22Rv1 (cell line): Measurements from ENCODE around the gene UXT.

Experiments used
- H3K27ac ChIP-seq: fragments of 450-650 bp; 2 replicates; pipeline ENCODE4 v1.5.1; 2017
- ZFX ChIP-seq: fragments of 450-650 bp; IDR thresholded peaks from 2 replicates; pipeline ENCODE4 v1.6.1; 2017; ENCODE audit warnings: antibody characterized with exemption, borderline replicate concordance
- TF ChIP-seq, protein P1 (sequence below): fragments of 450-650 bp; IDR thresholded peaks from 2 replicates; pipeline ENCODE4 v1.5.1; 2017; ENCODE audit warnings: mild to moderate bottlenecking

The UXT gene, protein sequence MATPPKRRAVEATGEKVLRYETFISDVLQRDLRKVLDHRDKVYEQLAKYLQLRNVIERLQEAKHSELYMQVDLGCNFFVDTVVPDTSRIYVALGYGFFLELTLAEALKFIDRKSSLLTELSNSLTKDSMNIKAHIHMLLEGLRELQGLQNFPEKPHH

DNA sequence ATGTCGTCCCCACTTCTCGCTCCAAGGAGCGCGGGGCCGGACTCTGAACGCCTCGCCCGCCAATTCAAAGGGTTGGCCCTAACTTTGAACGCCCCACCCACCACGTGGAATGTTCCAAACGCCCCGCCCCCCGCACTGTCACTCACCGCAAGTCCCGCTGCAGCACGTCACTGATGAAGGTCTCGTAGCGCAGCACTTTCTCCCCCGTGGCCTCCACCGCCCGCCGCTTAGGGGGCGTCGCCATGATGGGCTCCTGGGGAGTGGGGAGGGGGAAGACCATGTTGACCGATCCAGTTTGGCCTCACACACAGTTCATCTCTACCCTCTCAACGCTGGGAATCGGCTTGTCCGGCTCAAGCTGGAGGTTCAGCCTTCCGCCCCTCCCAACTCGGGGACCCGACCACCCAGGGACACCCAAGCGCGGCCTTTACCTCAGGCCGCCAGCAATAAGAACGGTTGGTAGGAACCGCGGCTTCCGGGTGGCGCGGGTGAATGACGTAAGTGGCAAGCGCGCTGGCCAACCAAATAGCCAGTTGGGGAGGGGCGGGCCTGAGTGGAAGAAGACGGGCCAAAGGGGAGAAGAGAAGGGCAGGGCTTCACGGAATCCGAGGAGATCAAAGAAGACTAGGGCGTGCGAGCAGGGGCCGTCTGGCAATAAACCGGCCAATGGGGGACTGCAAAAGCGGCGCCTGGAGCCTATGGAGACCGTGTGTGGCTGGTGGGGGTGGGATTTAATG is at the start of gene UXT:
TSS of gene UXT (minus strand) at position 497 of the 737 bp plus-strand sequence. CDS start at position 244, 253 bp downstream.
- H3K27ac ChIP-seq = peak within 1 kb of the TSS; percentile 88
- TF ChIP-seq ZFX = no peak
- TF ChIP-seq, protein P1, sequence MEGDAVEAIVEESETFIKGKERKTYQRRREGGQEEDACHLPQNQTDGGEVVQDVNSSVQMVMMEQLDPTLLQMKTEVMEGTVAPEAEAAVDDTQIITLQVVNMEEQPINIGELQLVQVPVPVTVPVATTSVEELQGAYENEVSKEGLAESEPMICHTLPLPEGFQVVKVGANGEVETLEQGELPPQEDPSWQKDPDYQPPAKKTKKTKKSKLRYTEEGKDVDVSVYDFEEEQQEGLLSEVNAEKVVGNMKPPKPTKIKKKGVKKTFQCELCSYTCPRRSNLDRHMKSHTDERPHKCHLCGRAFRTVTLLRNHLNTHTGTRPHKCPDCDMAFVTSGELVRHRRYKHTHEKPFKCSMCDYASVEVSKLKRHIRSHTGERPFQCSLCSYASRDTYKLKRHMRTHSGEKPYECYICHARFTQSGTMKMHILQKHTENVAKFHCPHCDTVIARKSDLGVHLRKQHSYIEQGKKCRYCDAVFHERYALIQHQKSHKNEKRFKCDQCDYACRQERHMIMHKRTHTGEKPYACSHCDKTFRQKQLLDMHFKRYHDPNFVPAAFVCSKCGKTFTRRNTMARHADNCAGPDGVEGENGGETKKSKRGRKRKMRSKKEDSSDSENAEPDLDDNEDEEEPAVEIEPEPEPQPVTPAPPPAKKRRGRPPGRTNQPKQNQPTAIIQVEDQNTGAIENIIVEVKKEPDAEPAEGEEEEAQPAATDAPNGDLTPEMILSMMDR = no peak

DNA sequence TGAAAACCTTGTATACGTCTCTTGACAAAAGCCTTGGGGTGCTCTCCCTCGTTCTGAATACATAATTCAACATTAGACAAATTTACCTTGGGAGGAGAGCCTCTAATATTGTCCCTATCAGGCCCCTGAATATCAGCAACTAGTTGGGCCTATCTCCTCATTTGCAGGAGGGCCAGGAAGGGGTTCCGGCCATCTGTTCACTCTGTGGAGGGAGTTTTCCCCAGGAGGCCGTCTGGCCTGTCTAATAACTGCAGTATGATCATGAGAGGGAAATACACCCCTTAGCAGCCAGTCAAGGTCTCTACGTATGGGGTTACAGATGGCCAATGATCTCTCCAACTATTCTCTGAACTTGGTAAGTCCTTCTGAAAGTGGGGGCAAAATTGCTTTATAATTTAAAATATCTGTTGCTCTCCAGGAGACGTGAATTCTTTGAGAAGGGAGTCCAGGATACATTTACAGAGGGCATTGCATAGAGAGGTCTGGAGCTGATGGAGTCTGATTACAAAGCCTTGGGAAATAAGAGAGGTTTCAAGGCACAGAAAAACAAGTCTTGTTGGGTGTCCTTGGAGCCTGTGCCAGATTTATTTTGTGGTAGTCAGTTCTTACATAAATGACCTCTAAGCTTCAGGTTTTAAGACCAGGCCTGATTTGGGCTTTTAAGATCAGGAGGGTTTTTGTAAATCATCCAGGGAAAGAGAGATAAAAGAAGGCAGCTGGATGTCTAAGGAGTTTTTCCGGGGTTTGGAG is 48.2 kb upstream of the UXT start:
- H3K27ac ChIP-seq = no peak overlapping the region
- no peak for TF ChIP-seq ZFX
- TF ChIP-seq, protein P1 = no peak

DNA sequence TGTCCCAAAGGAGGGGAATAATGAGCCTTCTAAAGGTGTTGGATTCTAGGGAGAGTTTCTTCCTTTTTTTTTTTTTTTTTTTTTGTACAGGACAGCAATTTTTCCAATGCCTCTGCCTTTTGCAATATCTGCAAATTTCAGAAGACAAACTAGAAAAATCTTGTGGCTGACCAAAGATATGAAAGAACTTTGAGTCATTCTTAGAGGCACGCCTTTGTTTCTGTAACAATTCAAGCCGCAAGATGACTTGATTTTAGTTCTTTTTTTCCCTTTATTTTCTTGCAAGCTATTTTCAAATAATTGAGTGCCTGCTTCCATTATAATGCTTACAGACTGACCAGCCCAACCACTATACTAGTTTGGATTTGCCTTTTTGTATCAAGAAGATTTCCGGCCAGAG is 47.6 kb upstream of the UXT start:
- no peak for TF ChIP-seq ZFX
- TF ChIP-seq, protein P1 = no peak
- H3K27ac ChIP-seq = no peak overlapping the region

DNA sequence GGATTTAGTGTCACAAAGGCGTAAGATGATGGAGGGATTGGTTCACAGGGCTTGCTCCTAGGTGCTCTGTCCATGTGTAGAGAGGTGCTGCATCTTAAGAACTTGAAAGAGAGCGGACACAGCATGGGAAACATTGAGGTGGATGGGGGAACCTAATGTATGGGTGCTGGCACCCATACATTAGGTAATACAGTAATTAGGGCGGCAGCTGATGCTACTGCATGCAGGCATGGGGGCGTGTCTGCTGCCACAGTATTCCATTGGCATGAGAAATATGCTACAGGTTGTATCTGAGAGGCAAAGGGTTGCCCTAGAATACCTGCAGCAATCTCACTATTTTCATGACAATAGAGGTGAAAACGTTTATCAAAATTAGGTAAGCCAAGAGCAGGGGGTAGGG is 45.8 kb upstream of the UXT start:
- no peak overlapping the region for H3K27ac ChIP-seq
- TF ChIP-seq, protein P1 = no peak
- no peak for TF ChIP-seq ZFX

DNA sequence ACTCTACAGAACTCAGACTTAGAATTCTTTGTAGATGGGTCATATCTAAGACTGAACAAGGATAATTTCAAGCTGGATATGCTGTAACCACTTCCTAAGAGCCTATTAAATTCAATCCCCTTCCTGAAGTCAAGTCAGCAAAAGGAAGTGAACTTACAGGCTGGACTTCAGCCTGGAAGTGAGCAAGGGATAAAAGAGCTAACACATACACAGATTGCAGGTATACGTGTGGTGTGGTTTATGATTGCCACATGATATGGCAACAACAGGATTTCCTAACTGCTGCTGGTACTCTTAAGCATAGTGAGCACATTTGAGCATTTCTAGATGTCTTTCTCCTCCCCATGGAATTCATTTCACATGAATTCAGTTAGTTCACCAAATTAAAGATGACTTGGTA is 38.2 kb upstream of the UXT start:
- H3K27ac ChIP-seq = no peak overlapping the region
- no peak for TF ChIP-seq ZFX
- TF ChIP-seq, protein P1 = no peak

DNA sequence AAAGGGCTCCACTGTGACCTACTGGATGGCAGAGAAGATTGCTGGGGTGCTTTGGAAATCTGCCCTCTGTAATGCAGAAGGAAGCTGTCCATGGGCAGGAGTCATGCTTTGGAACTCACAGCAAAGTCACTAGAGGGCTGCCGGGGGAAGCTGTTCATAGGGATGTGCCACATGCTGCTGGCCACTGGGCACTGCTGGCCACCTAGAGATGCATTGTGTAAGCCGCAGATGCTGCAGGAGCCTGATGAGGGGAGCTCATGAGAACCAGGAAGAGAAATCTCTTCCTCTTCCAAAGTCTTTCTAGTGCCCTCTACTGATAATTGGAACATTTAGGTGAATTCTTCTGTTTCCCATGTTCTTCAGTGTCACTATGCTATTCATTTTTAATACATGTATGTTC is 31.2 kb upstream of the UXT start:
- H3K27ac ChIP-seq = no peak overlapping the region
- TF ChIP-seq ZFX = no peak
- TF ChIP-seq, protein P1 = no peak

DNA sequence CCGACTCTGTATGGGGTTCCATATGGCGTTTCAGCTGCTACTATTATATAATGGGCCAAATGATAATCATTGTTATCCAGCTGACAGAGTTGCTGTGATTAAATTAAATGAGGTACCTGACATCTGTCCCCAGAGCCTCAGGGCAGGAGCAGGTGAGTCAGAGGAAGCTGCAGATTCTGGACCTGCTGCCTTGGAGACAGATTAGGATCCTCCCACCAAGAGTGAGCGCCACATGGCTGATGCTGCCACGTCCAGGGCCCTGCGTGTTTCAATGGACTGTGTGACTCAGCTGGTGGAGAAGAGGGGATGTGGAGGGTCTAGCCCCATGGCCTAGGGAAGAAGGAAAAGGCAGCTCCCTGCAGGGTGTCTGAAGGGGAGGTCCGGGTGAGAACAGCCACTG is 28.3 kb upstream of the UXT start:
- TF ChIP-seq, protein P1 = no peak
- no peak for TF ChIP-seq ZFX
- H3K27ac ChIP-seq = no peak overlapping the region
